HepG2 (cell line): ENCODE data around the gene VTN.

Experiments
- CTCF ChIP-seq: sonication (generic); formaldehyde crosslinking; IDR thresholded peaks from 2 replicates; pipeline ENCODE4 v1.5.0; 2020; ENCODE audit warnings: mild to moderate bottlenecking, missing genetic modification reagents, moderate library complexity
- ZNF121 ChIP-seq: sonication (generic); formaldehyde crosslinking; IDR thresholded peaks from 2 replicates; pipeline ENCODE4 v1.5.0; 2020; ENCODE audit warnings: mild to moderate bottlenecking, missing genetic modification reagents
- ZNF569 ChIP-seq: sonication (generic); formaldehyde crosslinking; IDR thresholded peaks from 2 replicates; pipeline ENCODE4 v1.5.0; 2020; ENCODE audit warnings: mild to moderate bottlenecking, missing genetic modification reagents, moderate library complexity, borderline replicate concordance
- TF ChIP-seq, protein P1 (sequence below): sonication (generic); formaldehyde crosslinking; IDR thresholded peaks from 2 replicates; pipeline ENCODE4 v1.4.0; 2020; ENCODE audit warnings: missing genetic modification reagents

DNA sequence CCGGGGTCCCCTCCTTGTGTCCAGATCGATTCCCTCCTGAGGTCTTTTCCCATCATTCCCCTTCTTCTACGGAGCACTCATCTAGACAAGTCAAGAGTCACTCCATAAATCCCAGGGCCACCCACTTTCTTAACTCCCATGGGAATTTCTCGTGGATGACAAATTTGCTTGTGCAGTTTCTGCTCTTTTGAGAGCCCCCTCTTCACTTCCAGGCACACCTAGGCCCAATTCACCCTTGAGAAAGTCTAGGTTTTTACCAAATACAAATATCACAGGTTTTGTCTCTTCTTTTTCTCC is 12.3 kb downstream of the VTN start:
- no peak for TF ChIP-seq ZNF569 (CRISPR knock-in tag)
- TF ChIP-seq CTCF: no peak
- no peak for TF ChIP-seq ZNF121 (CRISPR knock-in tag)
- TF ChIP-seq, protein P1, sequence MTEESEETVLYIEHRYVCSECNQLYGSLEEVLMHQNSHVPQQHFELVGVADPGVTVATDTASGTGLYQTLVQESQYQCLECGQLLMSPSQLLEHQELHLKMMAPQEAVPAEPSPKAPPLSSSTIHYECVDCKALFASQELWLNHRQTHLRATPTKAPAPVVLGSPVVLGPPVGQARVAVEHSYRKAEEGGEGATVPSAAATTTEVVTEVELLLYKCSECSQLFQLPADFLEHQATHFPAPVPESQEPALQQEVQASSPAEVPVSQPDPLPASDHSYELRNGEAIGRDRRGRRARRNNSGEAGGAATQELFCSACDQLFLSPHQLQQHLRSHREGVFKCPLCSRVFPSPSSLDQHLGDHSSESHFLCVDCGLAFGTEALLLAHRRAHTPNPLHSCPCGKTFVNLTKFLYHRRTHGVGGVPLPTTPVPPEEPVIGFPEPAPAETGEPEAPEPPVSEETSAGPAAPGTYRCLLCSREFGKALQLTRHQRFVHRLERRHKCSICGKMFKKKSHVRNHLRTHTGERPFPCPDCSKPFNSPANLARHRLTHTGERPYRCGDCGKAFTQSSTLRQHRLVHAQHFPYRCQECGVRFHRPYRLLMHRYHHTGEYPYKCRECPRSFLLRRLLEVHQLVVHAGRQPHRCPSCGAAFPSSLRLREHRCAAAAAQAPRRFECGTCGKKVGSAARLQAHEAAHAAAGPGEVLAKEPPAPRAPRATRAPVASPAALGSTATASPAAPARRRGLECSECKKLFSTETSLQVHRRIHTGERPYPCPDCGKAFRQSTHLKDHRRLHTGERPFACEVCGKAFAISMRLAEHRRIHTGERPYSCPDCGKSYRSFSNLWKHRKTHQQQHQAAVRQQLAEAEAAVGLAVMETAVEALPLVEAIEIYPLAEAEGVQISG (CRISPR knock-in tag): no peak
